Muscle of arm (tissue), 12 donors: ENCODE data around the gene FBRSL1. TPM values are rescaled to one million over a fixed set of nuclear protein-coding genes. Genes with fewer than 3 reads are reported as not detected.

ENCODE experiments used
- DNase-seq: peaks from one replicate; pipeline ENCODE4 v3.0.0-alpha.2; 2013
- polyA plus RNA-seq, 12 donors: library from polyadenylated mRNA; unstranded; fragments of 120-200 nt; gene quantifications; one replicate each; pipeline ENCODE4 v1.2.1, GENCODE V29; 2013; ENCODE audit not compliant: insufficient read length in 12 of 12

FBRSL1 gene
- polyA plus RNA-seq, 12 donors: 30.7 to 124 (median 35.5) TPM; not detected in 1

- DNase-seq: no peak
Measured at GRCh38 chr12:132537836-132538662, 48.1 kb downstream of the FBRSL1 start.

DNA sequence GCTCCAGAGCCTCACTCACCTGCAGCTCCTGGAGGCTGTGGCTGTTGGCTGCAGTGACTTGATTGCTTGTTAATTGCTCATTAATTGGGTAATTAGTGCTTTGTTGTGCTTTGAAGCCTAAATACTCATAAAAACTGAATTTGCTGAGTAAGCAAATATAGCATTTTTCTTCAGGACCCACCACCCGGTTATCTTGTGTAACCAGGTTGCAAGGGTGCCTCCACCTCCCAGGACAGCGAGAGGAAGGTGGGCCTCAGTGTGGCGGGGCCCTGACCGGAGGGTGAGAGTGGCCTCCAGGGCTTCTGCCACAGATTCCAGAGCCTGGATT, 48.7 kb downstream of the FBRSL1 start:
- no peak for DNase-seq

- DNase-seq: no peak
Measured at GRCh38 chr12:132539016-132539773, 49.2 kb downstream of the FBRSL1 start.

- no peak for DNase-seq
Measured at GRCh38 chr12:132540436-132540835, 50.5 kb downstream of the FBRSL1 start.

GRCh38 chr12:132541200-132541599, 51.2 kb downstream of the FBRSL1 start:
- no peak for DNase-seq

DNA sequence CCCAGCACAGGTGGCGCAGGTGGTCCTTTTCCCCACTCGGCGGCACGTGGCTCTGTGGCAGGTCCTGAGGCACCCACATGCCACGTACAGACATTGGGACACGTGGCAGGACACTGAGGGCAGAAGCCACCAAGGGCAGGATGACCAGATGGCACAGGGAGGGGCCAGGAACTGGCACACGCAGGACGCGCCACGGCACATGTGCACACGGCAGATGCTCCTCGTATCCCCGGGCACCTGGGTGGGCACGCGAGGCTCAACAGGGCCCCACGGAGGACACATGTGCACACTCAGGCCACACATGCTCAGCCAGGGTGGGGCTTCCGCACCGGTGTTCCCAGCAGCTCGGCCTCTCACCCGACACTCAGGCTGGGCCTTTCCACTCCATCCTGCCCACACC, 52.0 kb downstream of the FBRSL1 start:
- no peak for DNase-seq

- no peak for DNase-seq
Measured at GRCh38 chr12:132542661-132543060, 52.7 kb downstream of the FBRSL1 start.

DNA sequence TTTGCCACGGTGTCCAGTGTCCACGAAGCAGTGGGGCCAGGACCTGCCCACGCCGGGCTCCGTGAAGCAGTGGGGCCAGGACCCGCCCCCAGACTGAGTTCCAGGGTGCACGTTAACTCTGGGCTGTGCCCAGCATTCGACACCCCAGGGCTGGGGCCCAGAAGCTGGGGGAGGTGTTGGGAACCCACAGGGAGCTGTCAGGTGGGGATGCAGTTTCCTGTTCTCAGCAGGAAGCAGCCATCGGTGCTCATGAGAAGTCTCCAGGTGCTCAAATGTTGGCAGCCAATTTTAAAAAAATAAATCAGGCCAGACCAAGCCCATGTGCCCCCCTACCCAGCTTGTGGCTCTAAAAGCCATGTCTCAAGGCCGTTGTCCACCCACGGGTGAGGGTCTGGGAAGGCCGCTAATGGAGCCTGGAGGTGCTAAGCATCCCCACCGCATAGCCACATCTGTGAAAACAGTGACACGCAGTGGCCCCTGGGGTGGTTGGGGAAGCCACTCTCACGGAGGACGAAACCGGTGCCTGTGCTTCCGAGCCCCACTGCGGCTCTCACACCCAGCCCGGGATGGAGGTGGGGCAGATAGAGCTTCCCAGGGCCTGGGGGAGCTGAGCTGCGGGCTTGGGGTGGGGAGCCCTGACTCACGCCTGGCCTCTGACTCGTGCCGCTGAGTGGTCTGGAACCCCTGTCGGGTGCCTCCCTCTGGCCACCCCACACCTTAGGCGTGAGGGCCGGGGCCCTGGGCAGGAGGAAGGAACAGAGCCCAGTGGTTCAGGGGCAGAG, 53.5 kb downstream of the FBRSL1 start:
- DNase-seq: no peak

GRCh38 chr12:132544080-132544397, 54.1 kb downstream of the FBRSL1 start:
- DNase-seq: no peak

- no peak for DNase-seq
Measured at GRCh38 chr12:132544498-132544897, 54.5 kb downstream of the FBRSL1 start.

- no peak for DNase-seq
Measured at GRCh38 chr12:132545164-132545953, 55.4 kb downstream of the FBRSL1 start.

GRCh38 chr12:132545955-132546354, 56.0 kb downstream of the FBRSL1 start:
- DNase-seq: no peak

DNA sequence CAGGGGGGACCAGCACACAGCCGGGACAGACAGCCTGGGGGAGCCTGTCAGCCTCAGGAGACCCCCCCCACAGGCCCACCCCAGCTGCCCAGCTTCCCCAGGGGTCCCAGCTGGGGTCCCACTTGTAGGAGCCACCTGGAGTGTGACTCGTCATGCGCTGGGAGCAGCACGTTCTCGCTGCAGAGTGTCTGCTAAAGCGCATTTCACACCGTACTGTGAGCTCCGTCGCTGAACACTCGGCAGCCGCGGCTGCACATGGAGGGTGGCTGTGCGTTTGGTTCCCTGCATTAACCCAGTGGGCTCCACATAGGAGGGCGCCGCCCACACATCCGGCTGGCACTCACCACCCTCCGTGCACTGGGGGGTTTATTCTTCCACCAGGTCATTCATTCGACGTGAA, 56.7 kb downstream of the FBRSL1 start:
- no peak for DNase-seq

GRCh38 chr12:132547205-132547740, 57.3 kb downstream of the FBRSL1 start:
- no peak for DNase-seq

GRCh38 chr12:132548430-132549058, 58.6 kb downstream of the FBRSL1 start:
- DNase-seq: no peak

DNA sequence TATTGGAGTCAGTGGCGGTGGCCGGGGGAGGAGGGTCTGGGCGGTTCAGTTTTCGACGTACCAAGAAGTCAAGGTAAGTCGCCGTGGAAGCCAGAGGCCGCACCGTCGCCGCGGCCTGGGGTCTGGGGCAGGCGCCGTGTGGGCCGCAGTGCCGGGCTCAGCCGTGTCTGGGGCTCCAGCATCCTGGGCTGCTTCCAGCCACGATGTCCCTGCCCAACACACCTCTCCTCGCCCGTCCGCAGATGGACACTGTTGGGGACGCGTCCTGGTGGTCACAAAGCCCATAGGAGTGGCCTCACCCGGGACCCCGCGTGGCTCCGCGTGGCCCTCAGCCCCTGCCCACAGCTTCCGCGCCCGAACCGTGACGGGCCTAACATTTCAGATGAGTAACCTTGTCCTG, 59.1 kb downstream of the FBRSL1 start:
- DNase-seq: no peak

- DNase-seq: no peak
Measured at GRCh38 chr12:132550014-132550802, 60.3 kb downstream of the FBRSL1 start.

- DNase-seq: no peak
Measured at GRCh38 chr12:132550830-132551640, 61.1 kb downstream of the FBRSL1 start.

- DNase-seq: no peak
Measured at GRCh38 chr12:132551641-132552031, 61.7 kb downstream of the FBRSL1 start.
